ENCODE results near the gene RPL22L1. TPM values are rescaled to one million over a fixed set of nuclear protein-coding genes. Genes with fewer than 3 reads are reported as not detected.

RPL22L1 gene
- total RNA-seq, 6 experiments from 2014 or later, result 9.5 to 126 (median 31.1) TPM

DNA sequence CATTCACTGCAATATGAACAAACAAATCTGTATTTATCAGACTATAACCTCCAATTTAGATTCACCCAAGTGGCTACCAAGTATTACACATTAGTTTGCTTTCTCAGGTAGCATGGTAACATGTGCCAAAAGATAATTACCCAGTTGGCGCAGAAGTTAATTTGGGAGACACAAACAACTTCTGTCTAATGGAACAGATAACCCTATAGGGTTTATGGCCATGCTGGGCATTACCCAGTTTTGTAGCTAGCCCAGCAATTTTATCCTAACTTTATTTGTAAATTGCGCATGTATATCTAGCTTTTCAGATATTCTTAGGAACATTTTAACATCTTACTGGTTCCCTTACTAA lies 780 bp downstream of the RPL22L1 start:
- no peak for TF ChIP-seq POLR2A (IDR thresholded peaks at IDR 0.05)
- TF ChIP-seq, protein P1, sequence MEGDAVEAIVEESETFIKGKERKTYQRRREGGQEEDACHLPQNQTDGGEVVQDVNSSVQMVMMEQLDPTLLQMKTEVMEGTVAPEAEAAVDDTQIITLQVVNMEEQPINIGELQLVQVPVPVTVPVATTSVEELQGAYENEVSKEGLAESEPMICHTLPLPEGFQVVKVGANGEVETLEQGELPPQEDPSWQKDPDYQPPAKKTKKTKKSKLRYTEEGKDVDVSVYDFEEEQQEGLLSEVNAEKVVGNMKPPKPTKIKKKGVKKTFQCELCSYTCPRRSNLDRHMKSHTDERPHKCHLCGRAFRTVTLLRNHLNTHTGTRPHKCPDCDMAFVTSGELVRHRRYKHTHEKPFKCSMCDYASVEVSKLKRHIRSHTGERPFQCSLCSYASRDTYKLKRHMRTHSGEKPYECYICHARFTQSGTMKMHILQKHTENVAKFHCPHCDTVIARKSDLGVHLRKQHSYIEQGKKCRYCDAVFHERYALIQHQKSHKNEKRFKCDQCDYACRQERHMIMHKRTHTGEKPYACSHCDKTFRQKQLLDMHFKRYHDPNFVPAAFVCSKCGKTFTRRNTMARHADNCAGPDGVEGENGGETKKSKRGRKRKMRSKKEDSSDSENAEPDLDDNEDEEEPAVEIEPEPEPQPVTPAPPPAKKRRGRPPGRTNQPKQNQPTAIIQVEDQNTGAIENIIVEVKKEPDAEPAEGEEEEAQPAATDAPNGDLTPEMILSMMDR (IDR thresholded peaks at IDR 0.05), result no peak
- DNase-seq, result no peak
- Histone ChIP-seq H3K9me3 (no peaks in the 10 kb centered on the region), H3K27me3 (no peaks in the 10 kb centered on the region), H3K4me3 (peak overlapping the region; percentile 53 to 77 (median 63)), H3K4me1 (peaks cover 0 to 18% (median 5%) of the 10 kb centered on the region in 4 donors), H3K36me3 (peaks cover 0 to 33% (median 11%) of the 10 kb centered on the region in 4 donors), H3K27ac (peak overlapping the region; percentile 75 to 84 (median 80))
- intact Hi-C loops (cut with DNase I), result no loop called here
- peak in 1 of 4 donors; percentile 4 for ATAC-seq
- WGBS (ENCODE audit: insufficient coverage, low coverage, low lambda C conversion rate, missing lambda C conversion rate), result 4% methylated on average over 2 of the region's 2 CpGs

DNA sequence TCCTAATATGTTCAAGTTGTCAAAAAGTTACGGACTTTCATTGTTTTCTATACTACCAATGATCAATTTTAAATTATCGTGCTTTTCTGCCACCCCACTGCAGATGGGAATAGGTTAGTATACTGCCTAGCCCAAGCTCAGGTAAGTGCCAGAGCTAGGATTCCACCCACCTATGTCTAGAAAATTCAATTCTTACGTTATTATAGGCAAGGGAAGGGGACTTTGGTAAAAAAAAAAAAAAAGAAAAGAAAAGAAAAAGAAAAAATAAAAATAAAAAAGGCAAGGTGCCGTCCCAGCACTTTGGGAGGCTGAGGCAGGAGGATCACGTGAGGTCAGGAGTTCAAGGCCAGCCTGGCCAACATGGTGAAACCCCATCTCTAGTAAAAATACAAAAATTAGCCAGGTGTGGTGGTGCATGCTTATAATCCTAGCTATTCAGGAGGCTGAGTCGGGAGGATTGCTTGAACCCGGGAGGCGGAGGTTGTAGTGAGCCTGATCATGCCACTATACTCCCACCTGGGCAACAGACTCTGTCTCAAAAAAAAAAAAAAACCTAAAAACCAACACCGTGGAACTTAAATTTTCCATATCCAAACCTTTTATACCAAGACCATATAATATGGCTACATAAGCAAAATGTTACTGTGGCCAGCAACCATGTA lies 1.3 kb downstream of the RPL22L1 start:
- no peak for ATAC-seq

DNA sequence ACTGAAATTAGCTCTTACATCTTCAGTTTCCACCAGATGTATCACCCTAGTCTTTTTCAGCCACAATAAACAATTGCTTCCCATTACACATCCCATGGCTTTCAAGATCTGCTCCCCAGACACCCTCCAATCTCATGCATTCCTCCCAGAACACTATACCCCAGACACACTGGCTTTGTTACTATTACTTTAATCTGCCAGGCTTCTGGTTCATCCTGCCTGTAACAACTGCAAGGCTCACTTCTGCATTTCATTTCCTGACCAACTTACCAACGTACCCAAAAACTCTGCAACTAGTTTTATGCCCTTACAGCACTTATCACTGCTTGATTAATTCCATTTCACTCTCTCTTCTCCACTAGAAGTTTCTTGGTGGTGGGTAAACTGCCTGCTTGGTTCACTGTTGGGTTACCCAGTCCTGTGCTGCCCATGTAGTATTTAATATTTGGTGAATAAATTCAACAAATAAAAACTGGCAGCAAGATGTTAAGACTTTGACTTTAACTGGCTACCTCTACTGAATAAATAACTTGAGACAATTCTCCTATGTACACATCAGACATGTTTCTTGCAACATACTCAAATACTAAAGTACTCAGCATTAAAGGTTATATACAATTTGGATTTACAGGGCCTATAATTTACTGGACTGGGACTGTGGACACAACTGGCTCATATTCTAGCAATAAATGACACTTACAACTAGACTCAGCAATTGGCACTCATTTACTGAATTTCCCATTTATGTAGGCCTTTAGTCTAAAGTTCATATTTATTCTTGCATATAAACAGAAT lies 2.7 kb downstream of the RPL22L1 start:
- no peaks in the 10 kb centered on the region for H3K9me3 ChIP-seq
- H3K27ac ChIP-seq, result no peak overlapping the region
- H3K36me3 ChIP-seq, result peaks cover 0 to 33% (median 11%) of the 10 kb centered on the region in 4 donors
- intact Hi-C loops (cut with DNase I), result no loop called here
- ATAC-seq (no peak), DNase-seq (no peak)
- H3K4me1 ChIP-seq, result peaks cover 0 to 18% (median 5%) of the 10 kb centered on the region in 4 donors
- peak; percentile 12 for TF ChIP-seq POLR2A (IDR thresholded peaks at IDR 0.05)
- TF ChIP-seq, protein P1 (IDR thresholded peaks at IDR 0.05), result no peak
- H3K27me3 ChIP-seq, result no peaks in the 10 kb centered on the region
- 36% methylated on average over 1 of the region's 1 CpG for WGBS (ENCODE audit: insufficient coverage, low coverage, low lambda C conversion rate, missing lambda C conversion rate)
- no peak overlapping the region for H3K4me3 ChIP-seq

More for the DNA sequence above, 1.3 kb downstream of the RPL22L1 start:
- no peak for TF ChIP-seq POLR2A (IDR thresholded peaks at IDR 0.05)
- TF ChIP-seq, protein P1 (IDR thresholded peaks at IDR 0.05), result no peak
- intact Hi-C loops (cut with DNase I), result no loop called here
- Histone ChIP-seq H3K4me1 (peaks cover 0 to 18% (median 5%) of the 10 kb centered on the region in 4 donors), H3K9me3 (no peaks in the 10 kb centered on the region), H3K27ac (peak overlapping the region in 1 of 3 donors; percentile 84), H3K27me3 (no peaks in the 10 kb centered on the region), H3K36me3 (peaks cover 0 to 33% (median 11%) of the 10 kb centered on the region in 4 donors), H3K4me3 (peak overlapping the region; percentile 53 to 77 (median 63))
- WGBS (ENCODE audit: insufficient coverage, low coverage, low lambda C conversion rate, missing lambda C conversion rate), result 61% methylated on average over 9 of the region's 9 CpGs
- no peak for DNase-seq

- no peak for DNase-seq
- ATAC-seq, result no peak
- intact Hi-C loops (cut with DNase I), result no loop called here
- 70% methylated on average over 3 of the region's 3 CpGs for WGBS (ENCODE audit: insufficient coverage, low coverage, low lambda C conversion rate, missing lambda C conversion rate)
- H3K27me3 ChIP-seq, result no peaks in the 10 kb centered on the region
- H3K9me3 ChIP-seq, result no peaks in the 10 kb centered on the region
- H3K4me3 ChIP-seq, result no peak overlapping the region
- H3K36me3 ChIP-seq, result peaks cover 0 to 33% (median 11%) of the 10 kb centered on the region in 4 donors
- TF ChIP-seq, protein P1 (IDR thresholded peaks at IDR 0.05), result no peak
- no peak for TF ChIP-seq POLR2A (IDR thresholded peaks at IDR 0.05)
- H3K27ac ChIP-seq, result no peak overlapping the region
- peaks cover 0 to 18% (median 5%) of the 10 kb centered on the region in 4 donors for H3K4me1 ChIP-seq
Observed at GRCh38 chr3:170866499-170866898, 3.5 kb downstream of the RPL22L1 start.
